Measurements from ENCODE around the gene VPS51.

DNA sequence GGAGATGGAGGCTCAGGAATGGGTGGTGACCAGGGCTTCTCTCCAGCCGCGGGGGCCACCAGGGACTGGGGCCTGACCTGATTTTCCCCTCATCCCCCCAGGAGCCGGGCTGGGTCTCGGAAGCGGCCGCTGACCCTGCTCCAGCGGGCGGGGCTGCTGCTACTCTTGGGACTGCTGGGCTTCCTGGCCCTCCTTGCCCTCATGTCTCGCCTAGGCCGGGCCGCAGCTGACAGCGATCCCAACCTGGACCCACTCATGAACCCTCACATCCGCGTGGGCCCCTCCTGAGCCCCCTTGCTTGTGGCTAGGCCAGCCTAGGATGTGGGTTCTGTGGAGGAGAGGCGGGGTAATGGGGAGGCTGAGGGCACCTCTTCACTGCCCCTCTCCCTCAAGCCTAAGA is 8.2 kb upstream of the VPS51 start:
- TF ChIP-seq POLR2A (IDR thresholded peaks at IDR 0.05) = no peak
- TF ChIP-seq CTCF (IDR thresholded peaks at IDR 0.05) = no peak
